Naive thymus-derived CD4-positive, alpha-beta T cell (primary cell): Measurements from ENCODE around the gene IMPACT. TPM values are rescaled to one million over a fixed set of nuclear protein-coding genes. Genes with fewer than 3 reads are reported as not detected.

ENCODE experiments used
- ATAC-seq: fragments of 150-1000 bp; cut with Tn5 transposase; 2 replicates; pipeline ENCODE4 v1.10.0; 2021; ENCODE audit warnings: mild to moderate bottlenecking, moderate library complexity
- CTCF ChIA-PET: fragments of 350-600 bp; sonication (Branson Sonifier 250); formaldehyde crosslinking; loops from one replicate; lab custom pipeline; 2021; ENCODE audit warnings: antibody characterized with exemption; lab: Charles Lee
- POLR2A ChIA-PET: fragments of 350-600 bp; sonication (Branson Sonifier 250); formaldehyde crosslinking; loops from one replicate; lab custom pipeline; 2021; ENCODE audit warnings: antibody characterized with exemption, inconsistent platforms; lab: Charles Lee
- DNase-seq, 9 donors: peaks; one replicate each; pipeline versions ENCODE4 v3.0.0 to v3.0.0-alpha.2; 2020 to 2022; ENCODE audit warnings: mixed read lengths in 1 of 9
- H3K27ac ChIP-seq: one replicate; pipeline ENCODE4 v1.7.0; 2013; ENCODE audit warnings: mild to moderate bottlenecking, low read depth, low read length, moderate library complexity
- H3K27me3 ChIP-seq, 2 donors: one replicate each; pipeline ENCODE4 v1.7.0; 2013; ENCODE audit warnings: low read length in 2 of 2, mild to moderate bottlenecking in 2 of 2, moderate library complexity in 2 of 2; ENCODE audit not compliant: control insufficient read depth in 2 of 2, insufficient read depth in 2 of 2
- H3K36me3 ChIP-seq, 3 experiments: 1 replicate in 2 of 3; 2 replicates in 1 of 3; pipeline ENCODE4 v1.7.0; 2013; ENCODE audit warnings: low read length in 3 of 3, mild to moderate bottlenecking in 3 of 3, moderate library complexity in 1 of 3; ENCODE audit not compliant: insufficient read depth in 3 of 3, control insufficient read depth in 2 of 3
- H3K4me1 ChIP-seq, 2 donors: one replicate each; pipeline ENCODE4 v1.7.0; 2013; ENCODE audit warnings: low read length in 2 of 2, mild to moderate bottlenecking in 2 of 2, moderate library complexity in 1 of 2; ENCODE audit not compliant: control insufficient read depth in 2 of 2, insufficient read depth in 2 of 2
- H3K4me3 ChIP-seq: 2 replicates; pipeline ENCODE4 v1.7.0; 2013; ENCODE audit warnings: mild to moderate bottlenecking, low read length
- H3K9me3 ChIP-seq, 3 experiments: 1 replicate in 2 of 3; 2 replicates in 1 of 3; pipeline ENCODE4 v1.7.0; 2013; ENCODE audit warnings: low read length in 3 of 3; ENCODE audit not compliant: control insufficient read depth in 2 of 3
- H3K27ac Mint-ChIP-seq, 9 donors: one replicate each; pipeline ENCODE4 v1.8.0; 2020 to 2022; ENCODE audit warnings: mixed read lengths in 9 of 9, mild to moderate bottlenecking in 8 of 9, moderate library complexity in 5 of 9, inconsistent platforms in 2 of 9
- H3K27me3 Mint-ChIP-seq, 5 donors: one replicate each; pipeline ENCODE4 v1.8.0; 2021 to 2022; ENCODE audit warnings: mixed read lengths in 5 of 5, mild to moderate bottlenecking in 1 of 5
- H3K36me3 Mint-ChIP-seq, 5 donors: one replicate each; pipeline ENCODE4 v1.8.0; 2020 to 2022; ENCODE audit warnings: mixed read lengths in 5 of 5, mild to moderate bottlenecking in 3 of 5, inconsistent platforms in 1 of 5
- H3K4me1 Mint-ChIP-seq, 7 donors: one replicate each; pipeline ENCODE4 v1.8.0; 2020 to 2022; ENCODE audit warnings: mixed read lengths in 7 of 7, mild to moderate bottlenecking in 3 of 7, inconsistent platforms in 1 of 7
- H3K4me3 Mint-ChIP-seq, 10 donors: one replicate each; pipeline ENCODE4 v1.8.0; 2020 to 2022; ENCODE audit warnings: mild to moderate bottlenecking in 10 of 10, mixed read lengths in 10 of 10, moderate library complexity in 6 of 10, inconsistent platforms in 2 of 10
- H3K9me3 Mint-ChIP-seq, 11 donors: one replicate each; pipeline ENCODE4 v1.8.0; 2020 to 2022; ENCODE audit warnings: mixed read lengths in 11 of 11, mild to moderate bottlenecking in 4 of 11, inconsistent platforms in 1 of 11, moderate library complexity in 1 of 11
- intact Hi-C, 2 donors: fragments of 100-400 bp; cut with micrococcal nuclease; formaldehyde crosslinking; loops; one replicate each; pipeline ENCODE4 v1.15.1; 2023
- polyA plus RNA-seq, 2 donors: library from polyadenylated mRNA; unstranded; fragments of 300-500 nt; fragmentation: Illumina TruSeq; gene quantifications; one replicate each; pipeline ENCODE4 v1.2.3, GENCODE V29; 2021
- total RNA-seq, 6 experiments: library from RNA in 5 of 6; stranded (reverse) in 5 of 6; gene quantifications; 1 replicate in 5 of 6; 2 replicates in 1 of 6; pipeline ENCODE4 v1.2.3 and lab custom pipeline; 2021 to 2026

Gene IMPACT
- total and polyA plus RNA-seq, 7 experiments from 2014 or later: 7.8 to 21.1 (median 15.5) TPM

GRCh38 chr18:24488824-24489493 is 62.5 kb downstream of the IMPACT start:
- Mint-ChIP-seq H3K36me3 (no peaks in the 10 kb centered on the region), H3K27ac (peak overlapping the region in 1 of 9 donors; percentile 8), H3K4me1 (peaks cover 4 to 11% (median 5%) of the 10 kb centered on the region in 7 donors), H3K27me3 (peaks cover 6 to 34% (median 19%) of the 10 kb centered on the region in 5 donors), H3K4me3 (no peak overlapping the region), H3K9me3 (peaks cover 0 to 3% (median 0%) of the 10 kb centered on the region in 11 donors)
- peaks cover 0 to 17% of the 10 kb centered on the region in 2 donors for H3K4me1 ChIP-seq
- no peak overlapping the region for H3K27ac ChIP-seq
- H3K9me3 ChIP-seq: no peaks in the 10 kb centered on the region
- POLR2A ChIA-PET: no interaction called here
- H3K4me3 ChIP-seq: no peak overlapping the region
- intact Hi-C loops: loop anchor here (1.0 to 5.0 kb wide), 4 partner anchors 42 to 992 kb away; no protein-coding TSS in a partner anchor
- CTCF ChIA-PET: interaction anchor here (0.6 to 6.9 kb wide), 11 partner anchors 11 to 1922 kb away, joined by 3 to 90 read pairs (median 5); partner anchors contain the start of gene HRH4
- ATAC-seq: peak; percentile 59
- no peaks in the 10 kb centered on the region for H3K36me3 ChIP-seq
- DNase-seq: peak in 5 of 9 donors; percentile 31 to 45 (median 38)
- H3K27me3 ChIP-seq: no peaks in the 10 kb centered on the region

GRCh38 chr18:24490539-24490938 is 64.1 kb downstream of the IMPACT start:
- no peak overlapping the region for H3K4me3 Mint-ChIP-seq
- intact Hi-C loops: no loop called here

GRCh38 chr18:24491927-24492834 is 65.7 kb downstream of the IMPACT start:
- ChIA-PET CTCF (interaction anchor here (0.6 to 1.3 kb wide), 4 partner anchors 17 to 382 kb away, joined by 3 read pairs; no protein-coding TSS in a partner anchor), POLR2A (no interaction called here)
- H3K36me3 Mint-ChIP-seq: no peaks in the 10 kb centered on the region
- H3K27me3 Mint-ChIP-seq: peaks cover 9 to 29% (median 22%) of the 10 kb centered on the region in 5 donors
- DNase-seq: no peak
- Histone ChIP-seq H3K27ac (no peak overlapping the region), H3K4me3 (no peak overlapping the region), H3K4me1 (peaks cover 0 to 23% of the 10 kb centered on the region in 2 donors), H3K27me3 (no peaks in the 10 kb centered on the region), H3K36me3 (no peaks in the 10 kb centered on the region), H3K9me3 (no peaks in the 10 kb centered on the region)
- H3K4me1 Mint-ChIP-seq: peaks cover 4 to 11% (median 5%) of the 10 kb centered on the region in 7 donors
- H3K9me3 Mint-ChIP-seq: peaks cover 0 to 3% (median 0%) of the 10 kb centered on the region in 11 donors
- peak; percentile 42 for ATAC-seq
- intact Hi-C loops: no loop called here
- H3K27ac Mint-ChIP-seq: no peak overlapping the region
- H3K4me3 Mint-ChIP-seq: no peak overlapping the region

More at GRCh38 chr18:24490539-24490938, 64.1 kb downstream of the IMPACT start:
- POLR2A ChIA-PET: no interaction called here
- Histone ChIP-seq H3K36me3 (no peaks in the 10 kb centered on the region), H3K27me3 (no peaks in the 10 kb centered on the region), H3K4me3 (no peak overlapping the region), H3K9me3 (no peaks in the 10 kb centered on the region), H3K27ac (no peak overlapping the region), H3K4me1 (peaks cover 0 to 23% of the 10 kb centered on the region in 2 donors)
- Mint-ChIP-seq H3K9me3 (peaks cover 0 to 3% (median 0%) of the 10 kb centered on the region in 11 donors), H3K27ac (no peak overlapping the region), H3K4me1 (peaks cover 4 to 11% (median 5%) of the 10 kb centered on the region in 7 donors), H3K27me3 (peaks cover 11 to 33% (median 19%) of the 10 kb centered on the region in 5 donors), H3K36me3 (no peaks in the 10 kb centered on the region)
- DNase-seq: no peak
- ATAC-seq: no peak
- CTCF ChIA-PET: interaction anchor here (6.9 kb wide), 1 partner anchor 130 kb away, joined by 90 read pairs; no protein-coding TSS in a partner anchor

GRCh38 chr18:24494586-24494985 is 68.1 kb downstream of the IMPACT start:
- Histone ChIP-seq H3K27ac (no peak overlapping the region), H3K4me1 (peaks cover 0 to 16% of the 10 kb centered on the region in 2 donors), H3K4me3 (no peak overlapping the region), H3K27me3 (no peaks in the 10 kb centered on the region), H3K36me3 (no peaks in the 10 kb centered on the region), H3K9me3 (no peaks in the 10 kb centered on the region)
- Mint-ChIP-seq H3K4me1 (peaks cover 0 to 4% (median 0%) of the 10 kb centered on the region in 7 donors), H3K27ac (no peak overlapping the region), H3K27me3 (peaks cover 5 to 25% (median 13%) of the 10 kb centered on the region in 5 donors), H3K9me3 (peaks cover 0 to 1% (median 0%) of the 10 kb centered on the region in 11 donors), H3K4me3 (no peak overlapping the region), H3K36me3 (no peaks in the 10 kb centered on the region)
- ChIA-PET CTCF (interaction anchor here (1.3 kb wide), 1 partner anchor 135 kb away, joined by 5 read pairs; no protein-coding TSS in a partner anchor), POLR2A (no interaction called here)
- ATAC-seq (no peak), DNase-seq (no peak)
- intact Hi-C loops: no loop called here

- no peak overlapping the region for H3K4me3 Mint-ChIP-seq
- ChIA-PET POLR2A (no interaction called here), CTCF (no interaction called here)
Observed at GRCh38 chr18:24497031-24497754, 70.7 kb downstream of the IMPACT start.

GRCh38 chr18:24499814-24500213 is 73.3 kb downstream of the IMPACT start:
- H3K27ac ChIP-seq: no peak overlapping the region
- no peaks in the 10 kb centered on the region for H3K36me3 ChIP-seq
- ATAC-seq (no peak), DNase-seq (no peak)
- no peak overlapping the region for H3K4me3 Mint-ChIP-seq
- ChIA-PET POLR2A (no interaction called here), CTCF (no interaction called here)
- H3K9me3 ChIP-seq: no peaks in the 10 kb centered on the region
- H3K4me3 ChIP-seq: no peak overlapping the region
- no peaks in the 10 kb centered on the region for H3K36me3 Mint-ChIP-seq
- H3K4me1 Mint-ChIP-seq: no peaks in the 10 kb centered on the region
- H3K27ac Mint-ChIP-seq: no peak overlapping the region
- no peaks in the 10 kb centered on the region for H3K9me3 Mint-ChIP-seq
- no peaks in the 10 kb centered on the region for H3K4me1 ChIP-seq
- H3K27me3 Mint-ChIP-seq: peaks cover 0 to 11% (median 5%) of the 10 kb centered on the region in 5 donors
- H3K27me3 ChIP-seq: no peaks in the 10 kb centered on the region
- intact Hi-C loops: no loop called here

More at GRCh38 chr18:24497031-24497754, 70.7 kb downstream of the IMPACT start:
- intact Hi-C loops: no loop called here
- no peak for ATAC-seq
- Mint-ChIP-seq H3K4me1 (no peaks in the 10 kb centered on the region), H3K36me3 (no peaks in the 10 kb centered on the region), H3K9me3 (peaks cover 0 to 1% (median 0%) of the 10 kb centered on the region in 11 donors), H3K27ac (no peak overlapping the region), H3K27me3 (peaks cover 11 to 21% (median 14%) of the 10 kb centered on the region in 5 donors)
- DNase-seq: no peak
- H3K9me3 ChIP-seq: no peaks in the 10 kb centered on the region
- no peaks in the 10 kb centered on the region for H3K36me3 ChIP-seq
- H3K4me1 ChIP-seq: peaks cover 0 to 12% of the 10 kb centered on the region in 2 donors
- H3K4me3 ChIP-seq: no peak overlapping the region
- H3K27me3 ChIP-seq: no peaks in the 10 kb centered on the region
- H3K27ac ChIP-seq: no peak overlapping the region
